ENCODE data around the gene CHAT.
A peak's percentile ranks its signal among the peaks of the same experiment; 100 is the strongest.

CHAT gene

DNA sequence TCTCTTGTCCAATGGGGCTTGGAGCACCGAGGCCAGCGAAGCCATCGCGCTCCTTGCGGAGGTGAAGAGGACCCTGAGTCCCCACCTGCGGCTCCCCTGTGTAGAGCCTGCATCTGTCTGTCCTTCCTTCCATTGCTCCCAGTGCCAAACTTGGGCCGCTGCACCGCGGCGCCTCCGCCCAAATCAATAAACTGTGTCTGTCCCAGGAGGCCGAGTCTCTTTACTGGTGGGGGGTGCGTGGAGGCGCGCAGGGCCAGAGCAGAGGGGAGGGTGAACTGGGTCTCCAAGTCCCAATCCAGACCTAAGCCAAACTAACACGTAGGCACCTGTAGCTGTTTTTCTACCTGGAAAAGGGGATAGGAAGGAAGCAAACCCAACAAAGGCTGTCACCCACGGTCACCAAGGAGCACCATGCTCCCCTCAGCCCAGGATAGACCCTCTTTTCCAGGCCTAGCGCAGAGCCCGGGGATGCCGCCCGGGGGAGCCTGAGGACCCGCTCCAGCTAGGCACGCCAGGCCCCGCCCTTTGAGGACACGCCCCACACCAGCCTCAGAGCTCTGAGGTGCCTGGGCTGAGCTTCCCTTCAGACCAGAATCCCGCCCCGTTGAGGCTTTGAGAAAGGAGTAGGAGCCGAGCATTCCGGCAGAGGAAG is 1.2 kb upstream of the CHAT start:
- 0 out of 2 replicates have a peak, but pooled peaks have one; percentile 36 for TF ChIP-seq KLF9 (tag by site-specific recombination; IDR thresholded peaks at IDR 0.05; ENCODE audit: low read depth)
- TF ChIP-seq GLIS2 (tag by site-specific recombination; IDR thresholded peaks at IDR 0.05), result peak; percentile 48; the same call in 1 of the 2 replicates
- TF ChIP-seq ZNF433 (tag by site-specific recombination; IDR thresholded peaks at IDR 0.05; ENCODE audit: low read depth), result no peak
- TF ChIP-seq ZNF174 (tag by site-specific recombination; IDR thresholded peaks at IDR 0.05), result no peak
- no peak for TF ChIP-seq TRIM28 (IDR thresholded peaks at IDR 0.05; ENCODE audit: borderline replicate concordance, low read length)
- no peak for TF ChIP-seq ZNF354C (tag by site-specific recombination; IDR thresholded peaks at IDR 0.05; ENCODE audit: borderline replicate concordance, low read depth)
- TF ChIP-seq ZNF596 (tag by site-specific recombination; IDR thresholded peaks at IDR 0.05), result no peak
- TF ChIP-seq, protein P1, sequence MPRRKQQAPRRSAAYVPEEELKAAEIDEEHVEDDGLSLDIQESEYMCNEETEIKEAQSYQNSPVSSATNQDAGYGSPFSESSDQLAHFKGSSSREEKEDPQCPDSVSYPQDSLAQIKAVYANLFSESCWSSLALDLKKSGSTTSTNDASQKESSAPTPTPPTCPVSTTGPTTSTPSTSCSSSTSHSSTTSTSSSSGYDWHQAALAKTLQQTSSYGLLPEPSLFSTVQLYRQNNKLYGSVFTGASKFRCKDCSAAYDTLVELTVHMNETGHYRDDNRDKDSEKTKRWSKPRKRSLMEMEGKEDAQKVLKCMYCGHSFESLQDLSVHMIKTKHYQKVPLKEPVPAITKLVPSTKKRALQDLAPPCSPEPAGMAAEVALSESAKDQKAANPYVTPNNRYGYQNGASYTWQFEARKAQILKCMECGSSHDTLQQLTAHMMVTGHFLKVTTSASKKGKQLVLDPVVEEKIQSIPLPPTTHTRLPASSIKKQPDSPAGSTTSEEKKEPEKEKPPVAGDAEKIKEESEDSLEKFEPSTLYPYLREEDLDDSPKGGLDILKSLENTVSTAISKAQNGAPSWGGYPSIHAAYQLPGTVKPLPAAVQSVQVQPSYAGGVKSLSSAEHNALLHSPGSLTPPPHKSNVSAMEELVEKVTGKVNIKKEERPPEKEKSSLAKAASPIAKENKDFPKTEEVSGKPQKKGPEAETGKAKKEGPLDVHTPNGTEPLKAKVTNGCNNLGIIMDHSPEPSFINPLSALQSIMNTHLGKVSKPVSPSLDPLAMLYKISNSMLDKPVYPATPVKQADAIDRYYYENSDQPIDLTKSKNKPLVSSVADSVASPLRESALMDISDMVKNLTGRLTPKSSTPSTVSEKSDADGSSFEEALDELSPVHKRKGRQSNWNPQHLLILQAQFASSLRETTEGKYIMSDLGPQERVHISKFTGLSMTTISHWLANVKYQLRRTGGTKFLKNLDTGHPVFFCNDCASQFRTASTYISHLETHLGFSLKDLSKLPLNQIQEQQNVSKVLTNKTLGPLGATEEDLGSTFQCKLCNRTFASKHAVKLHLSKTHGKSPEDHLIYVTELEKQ (tag by site-specific recombination; IDR thresholded peaks at IDR 0.05; ENCODE audit: borderline replicate concordance), result no peak
- TF ChIP-seq ZNF623 (tag by site-specific recombination; IDR thresholded peaks at IDR 0.05), result no peak
- TF ChIP-seq SP2 (tag by site-specific recombination; IDR thresholded peaks at IDR 0.05), result peak; percentile 32; the same call in 1 of the 2 replicates
- peak; percentile 63 for TF ChIP-seq KLF1 (tag by site-specific recombination; IDR thresholded peaks at IDR 0.05)
- no peak for TF ChIP-seq ZNF184 (tag by site-specific recombination; IDR thresholded peaks at IDR 0.05)
- TF ChIP-seq, protein P2, sequence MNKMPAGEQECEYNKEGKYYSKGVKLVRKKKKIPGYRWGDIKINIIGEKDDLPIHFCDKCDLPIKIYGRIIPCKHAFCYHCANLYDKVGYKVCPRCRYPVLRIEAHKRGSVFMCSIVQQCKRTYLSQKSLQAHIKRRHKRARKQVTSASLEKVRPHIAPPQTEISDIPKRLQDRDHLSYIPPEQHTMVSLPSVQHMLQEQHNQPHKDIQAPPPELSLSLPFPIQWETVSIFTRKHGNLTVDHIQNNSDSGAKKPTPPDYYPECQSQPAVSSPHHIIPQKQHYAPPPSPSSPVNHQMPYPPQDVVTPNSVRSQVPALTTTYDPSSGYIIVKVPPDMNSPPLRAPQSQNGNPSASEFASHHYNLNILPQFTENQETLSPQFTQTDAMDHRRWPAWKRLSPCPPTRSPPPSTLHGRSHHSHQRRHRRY (tag by site-specific recombination; IDR thresholded peaks at IDR 0.05), result no peak
- peak; percentile 44; the same call in 1 of the 2 replicates for TF ChIP-seq SCRT2 (tag by site-specific recombination; IDR thresholded peaks at IDR 0.05)
- no peak for TF ChIP-seq ZNF16 (tag by site-specific recombination; IDR thresholded peaks at IDR 0.05; ENCODE audit: low read depth)
- TF ChIP-seq, protein P3, sequence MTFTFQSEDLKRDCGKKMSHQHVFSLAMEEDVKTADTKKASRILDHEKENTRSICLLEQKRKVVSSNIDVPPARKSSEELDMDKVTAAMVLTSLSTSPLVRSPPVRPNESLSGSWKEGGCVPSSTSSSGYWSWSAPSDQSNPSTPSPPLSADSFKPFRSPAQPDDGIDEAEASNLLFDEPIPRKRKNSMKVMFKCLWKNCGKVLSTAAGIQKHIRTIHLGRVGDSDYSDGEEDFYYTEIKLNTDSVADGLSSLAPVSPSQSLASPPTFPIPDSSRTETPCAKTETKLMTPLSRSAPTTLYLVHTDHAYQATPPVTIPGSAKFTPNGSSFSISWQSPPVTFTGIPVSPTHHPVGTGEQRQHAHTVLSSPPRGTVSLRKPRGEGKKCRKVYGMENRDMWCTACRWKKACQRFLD (tag by site-specific recombination; IDR thresholded peaks at IDR 0.05), result no peak
- no peak for TF ChIP-seq ZNF19 (tag by site-specific recombination; IDR thresholded peaks at IDR 0.05; ENCODE audit: low read depth)
- no peak for TF ChIP-seq ZNF37A (tag by site-specific recombination; IDR thresholded peaks at IDR 0.05)
- TF ChIP-seq, protein P4, sequence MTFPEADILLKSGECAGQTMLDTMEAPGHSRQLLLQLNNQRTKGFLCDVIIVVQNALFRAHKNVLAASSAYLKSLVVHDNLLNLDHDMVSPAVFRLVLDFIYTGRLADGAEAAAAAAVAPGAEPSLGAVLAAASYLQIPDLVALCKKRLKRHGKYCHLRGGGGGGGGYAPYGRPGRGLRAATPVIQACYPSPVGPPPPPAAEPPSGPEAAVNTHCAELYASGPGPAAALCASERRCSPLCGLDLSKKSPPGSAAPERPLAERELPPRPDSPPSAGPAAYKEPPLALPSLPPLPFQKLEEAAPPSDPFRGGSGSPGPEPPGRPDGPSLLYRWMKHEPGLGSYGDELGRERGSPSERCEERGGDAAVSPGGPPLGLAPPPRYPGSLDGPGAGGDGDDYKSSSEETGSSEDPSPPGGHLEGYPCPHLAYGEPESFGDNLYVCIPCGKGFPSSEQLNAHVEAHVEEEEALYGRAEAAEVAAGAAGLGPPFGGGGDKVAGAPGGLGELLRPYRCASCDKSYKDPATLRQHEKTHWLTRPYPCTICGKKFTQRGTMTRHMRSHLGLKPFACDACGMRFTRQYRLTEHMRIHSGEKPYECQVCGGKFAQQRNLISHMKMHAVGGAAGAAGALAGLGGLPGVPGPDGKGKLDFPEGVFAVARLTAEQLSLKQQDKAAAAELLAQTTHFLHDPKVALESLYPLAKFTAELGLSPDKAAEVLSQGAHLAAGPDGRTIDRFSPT (tag by site-specific recombination; IDR thresholded peaks at IDR 0.05), result no peak
- no peak for TF ChIP-seq ZNF404 (tag by site-specific recombination; IDR thresholded peaks at IDR 0.05)
- TF ChIP-seq SP3 (tag by site-specific recombination; IDR thresholded peaks at IDR 0.05), result peak; percentile 24; the same call in 1 of the 2 replicates
- TF ChIP-seq, protein P5, sequence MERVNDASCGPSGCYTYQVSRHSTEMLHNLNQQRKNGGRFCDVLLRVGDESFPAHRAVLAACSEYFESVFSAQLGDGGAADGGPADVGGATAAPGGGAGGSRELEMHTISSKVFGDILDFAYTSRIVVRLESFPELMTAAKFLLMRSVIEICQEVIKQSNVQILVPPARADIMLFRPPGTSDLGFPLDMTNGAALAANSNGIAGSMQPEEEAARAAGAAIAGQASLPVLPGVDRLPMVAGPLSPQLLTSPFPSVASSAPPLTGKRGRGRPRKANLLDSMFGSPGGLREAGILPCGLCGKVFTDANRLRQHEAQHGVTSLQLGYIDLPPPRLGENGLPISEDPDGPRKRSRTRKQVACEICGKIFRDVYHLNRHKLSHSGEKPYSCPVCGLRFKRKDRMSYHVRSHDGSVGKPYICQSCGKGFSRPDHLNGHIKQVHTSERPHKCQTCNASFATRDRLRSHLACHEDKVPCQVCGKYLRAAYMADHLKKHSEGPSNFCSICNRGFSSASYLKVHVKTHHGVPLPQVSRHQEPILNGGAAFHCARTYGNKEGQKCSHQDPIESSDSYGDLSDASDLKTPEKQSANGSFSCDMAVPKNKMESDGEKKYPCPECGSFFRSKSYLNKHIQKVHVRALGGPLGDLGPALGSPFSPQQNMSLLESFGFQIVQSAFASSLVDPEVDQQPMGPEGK (tag by site-specific recombination; IDR thresholded peaks at IDR 0.05), result no peak
- TF ChIP-seq IKZF3 (tag by site-specific recombination; IDR thresholded peaks at IDR 0.05), result no peak
- H3K4me1 ChIP-seq (ENCODE audit: control insufficient read depth, insufficient read depth, low read length), result no peaks in the 10 kb centered on the region; the same call in 1 of the 2 replicates
- ChIA-PET CTCF (interaction anchor here (0.8 to 1.1 kb wide), 2 partner anchors 18 to 19 kb away, joined by 4 to 5 read pairs; no protein-coding TSS in a partner anchor), POLR2A (no interaction called here)
- H3K36me3 ChIP-seq (ENCODE audit: control insufficient read depth in 2 of 2, insufficient read depth in 1 of 2, low read length in 2 of 2), result no peaks in the 10 kb centered on the region
- H3K27ac ChIP-seq (ENCODE audit: extremely low read depth, low read depth, low read length), result no peak overlapping the region
- H3K9me3 ChIP-seq (ENCODE audit: control insufficient read depth, insufficient read depth, low read depth, low read length), result no peaks in the 10 kb centered on the region
- H3K4me3 ChIP-seq (ENCODE audit: low read depth, low read length), result no peak overlapping the region
